Measurements from ENCODE around the gene PDE6B.

- no peak for TF ChIP-seq CTCF (IDR thresholded peaks at IDR 0.05; ENCODE audit: poor library complexity, severe bottlenecking)
- no peak for TF ChIP-seq SMC3 (conservative IDR thresholded peaks at IDR 0.05; ENCODE audit: poor library complexity)
- TF ChIP-seq MXI1 (conservative IDR thresholded peaks at IDR 0.05; ENCODE audit: poor library complexity, severe bottlenecking) = no peak
- no peak for TF ChIP-seq EP300 (conservative IDR thresholded peaks at IDR 0.05; ENCODE audit: poor library complexity, severe bottlenecking)
- TF ChIP-seq POLR2AphosphoS5 (IDR thresholded peaks at IDR 0.05) = no peak
- TF ChIP-seq EZH2 (IDR thresholded peaks at IDR 0.05; ENCODE audit: borderline replicate concordance, insufficient read depth, low read length, poor library complexity, severe bottlenecking) = no peak
- TF ChIP-seq REST (IDR thresholded peaks at IDR 0.05; ENCODE audit: borderline replicate concordance) = no peak
- TF ChIP-seq TAF1 (IDR thresholded peaks at IDR 0.05; ENCODE audit: low read depth) = no peak
Observed at GRCh38 chr4:680928-681645, 55.7 kb downstream of the PDE6B start.
